ENCODE results near the gene USP54.

DNA sequence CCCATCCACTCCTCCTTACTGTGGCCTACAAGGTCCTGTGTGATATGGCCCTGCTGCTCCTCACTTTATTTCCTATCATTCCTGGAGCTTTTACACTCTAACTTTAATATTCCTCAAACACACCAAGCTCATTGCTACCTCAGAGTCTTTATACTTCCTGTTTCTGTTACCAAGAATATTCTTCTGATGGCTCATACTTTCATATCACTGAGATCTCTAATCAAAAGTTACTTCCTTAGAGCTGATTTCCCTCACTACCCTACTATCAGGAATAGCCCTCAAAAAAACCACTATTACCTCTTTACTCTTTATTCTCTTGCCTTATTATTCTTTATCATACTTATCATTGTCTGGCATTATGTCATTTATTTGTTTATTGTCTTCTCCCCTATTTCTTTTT lies 89.5 kb downstream of the USP54 start:
- TF ChIP-seq, protein P1, sequence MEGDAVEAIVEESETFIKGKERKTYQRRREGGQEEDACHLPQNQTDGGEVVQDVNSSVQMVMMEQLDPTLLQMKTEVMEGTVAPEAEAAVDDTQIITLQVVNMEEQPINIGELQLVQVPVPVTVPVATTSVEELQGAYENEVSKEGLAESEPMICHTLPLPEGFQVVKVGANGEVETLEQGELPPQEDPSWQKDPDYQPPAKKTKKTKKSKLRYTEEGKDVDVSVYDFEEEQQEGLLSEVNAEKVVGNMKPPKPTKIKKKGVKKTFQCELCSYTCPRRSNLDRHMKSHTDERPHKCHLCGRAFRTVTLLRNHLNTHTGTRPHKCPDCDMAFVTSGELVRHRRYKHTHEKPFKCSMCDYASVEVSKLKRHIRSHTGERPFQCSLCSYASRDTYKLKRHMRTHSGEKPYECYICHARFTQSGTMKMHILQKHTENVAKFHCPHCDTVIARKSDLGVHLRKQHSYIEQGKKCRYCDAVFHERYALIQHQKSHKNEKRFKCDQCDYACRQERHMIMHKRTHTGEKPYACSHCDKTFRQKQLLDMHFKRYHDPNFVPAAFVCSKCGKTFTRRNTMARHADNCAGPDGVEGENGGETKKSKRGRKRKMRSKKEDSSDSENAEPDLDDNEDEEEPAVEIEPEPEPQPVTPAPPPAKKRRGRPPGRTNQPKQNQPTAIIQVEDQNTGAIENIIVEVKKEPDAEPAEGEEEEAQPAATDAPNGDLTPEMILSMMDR (IDR thresholded peaks at IDR 0.05) = no peak
- TF ChIP-seq POLR2A (IDR thresholded peaks at IDR 0.05) = no peak

Data from testis (tissue), 2 donors.